IPS-18a (cell line): ENCODE data around the gene KAT2B.
"Not testable (repeated sequence)": the region's sequence is repeated elsewhere in the genome, so short reads cannot be mapped to it uniquely, and the experiment has no call there.

Experiments
- H3K27ac ChIP-seq: one replicate; pipeline ENCODE4 v1.5.1; 2013; ENCODE audit warnings: low read length
- H3K27me3 ChIP-seq: one replicate; pipeline ENCODE4 v1.6.1; 2013; ENCODE audit warnings: mild to moderate bottlenecking, low read length; ENCODE audit not compliant: control insufficient read depth, insufficient read depth
- H3K36me3 ChIP-seq: one replicate; pipeline ENCODE4 v1.6.1; 2013; ENCODE audit warnings: low read depth, low read length; ENCODE audit not compliant: control insufficient read depth
- H3K4me1 ChIP-seq: one replicate; pipeline ENCODE4 v1.6.1; 2013; ENCODE audit warnings: low read depth, low read length; ENCODE audit not compliant: control insufficient read depth
- H3K4me3 ChIP-seq: one replicate; pipeline ENCODE4 v1.5.1; 2013; ENCODE audit warnings: low read length
- H3K9ac ChIP-seq: one replicate; pipeline ENCODE4 v1.6.1; 2013; ENCODE audit warnings: mild to moderate bottlenecking, low read length, moderate library complexity
- H3K9me3 ChIP-seq: one replicate; pipeline ENCODE4 v1.6.1; 2013; ENCODE audit warnings: low read depth, low read length; ENCODE audit not compliant: control insufficient read depth

KAT2B gene

GRCh38 chr3:20039765-20040547 lies at the start of gene KAT2B:
TSS of gene KAT2B (plus strand) at chr3:20040446. CDS start at chr3:20040478, 32 bp downstream.
- H3K27ac ChIP-seq, result no peak within 1 kb of the TSS

GRCh38 chr3:19994796-19995195 lies 45.5 kb upstream of the KAT2B start:
- Histone ChIP-seq H3K4me3 (no peak overlapping the region), H3K9me3 (no peaks in the 10 kb centered on the region), H3K27me3 (no peaks in the 10 kb centered on the region), H3K9ac (no peak overlapping the region), H3K4me1 (no peaks in the 10 kb centered on the region), H3K36me3 (no peaks in the 10 kb centered on the region), H3K27ac (no peak overlapping the region)

More at GRCh38 chr3:20039765-20040547, at the start of gene KAT2B:
- H3K9ac ChIP-seq, result peak within 1 kb of the TSS; percentile 54
- H3K36me3 ChIP-seq, result no peaks in the 10 kb centered on the region
- H3K9me3 ChIP-seq, result no peaks in the 10 kb centered on the region
- H3K4me3 ChIP-seq, result peak within 1 kb of the TSS; percentile 69
- peaks cover 31% of the 10 kb centered on the region for H3K27me3 ChIP-seq
- H3K4me1 ChIP-seq, result no peaks in the 10 kb centered on the region

DNA sequence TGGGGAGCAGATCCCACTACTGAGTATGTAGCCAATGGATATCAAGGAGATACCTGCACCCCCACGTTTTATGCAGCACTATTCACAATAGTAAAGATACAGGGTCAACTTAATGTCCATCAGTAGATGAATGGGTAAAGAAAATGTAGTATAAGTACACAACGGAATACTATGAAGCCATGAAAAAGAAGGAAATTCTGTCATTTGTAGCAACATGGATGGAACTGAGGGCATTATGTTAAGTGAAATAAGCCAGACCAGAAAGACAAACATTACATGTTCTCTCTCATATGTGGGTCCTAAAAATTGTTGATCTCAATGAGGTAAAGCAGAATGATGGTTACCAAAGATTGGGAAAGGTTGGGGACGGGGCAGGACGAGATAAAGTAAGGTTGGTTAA lies 42.7 kb upstream of the KAT2B start:
- Histone ChIP-seq H3K4me3 (no peak overlapping the region), H3K4me1 (no peaks in the 10 kb centered on the region), H3K36me3 (no peaks in the 10 kb centered on the region), H3K27me3 (no peaks in the 10 kb centered on the region), H3K9ac (no peak overlapping the region), H3K9me3 (no peaks in the 10 kb centered on the region), H3K27ac (no peak overlapping the region)

- Histone ChIP-seq H3K27me3 (no peaks in the 10 kb centered on the region), H3K4me3 (no peak overlapping the region), H3K9me3 (no peaks in the 10 kb centered on the region), H3K27ac (no peak overlapping the region), H3K36me3 (no peaks in the 10 kb centered on the region), H3K9ac (no peak overlapping the region), H3K4me1 (no peaks in the 10 kb centered on the region)
Measured at GRCh38 chr3:20001932-20002331, 38.3 kb upstream of the KAT2B start.

DNA sequence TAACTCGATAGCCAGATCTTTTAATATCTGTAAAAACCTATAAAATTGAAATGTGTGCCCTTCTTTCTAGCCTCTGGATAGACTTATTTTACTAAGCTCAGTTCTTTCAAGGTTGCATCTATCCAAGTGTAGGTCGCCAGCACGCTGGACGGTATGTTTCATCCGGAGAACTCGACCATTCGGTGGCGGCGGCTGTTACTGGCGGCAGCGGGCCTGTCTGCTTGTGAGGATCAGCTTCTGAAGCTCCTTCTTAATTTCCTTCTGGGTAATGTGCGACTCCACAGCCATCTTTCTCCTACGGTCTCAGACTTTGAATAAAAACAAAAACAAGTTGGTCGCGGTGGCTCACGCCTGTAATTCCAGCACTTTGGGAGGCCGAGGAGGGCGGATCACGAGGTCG lies 32.3 kb upstream of the KAT2B start:
- Histone ChIP-seq H3K27me3 (no peaks in the 10 kb centered on the region), H3K4me3 (no peak overlapping the region), H3K9ac (no peak overlapping the region), H3K27ac (no peak overlapping the region), H3K9me3 (no peaks in the 10 kb centered on the region), H3K36me3 (no peaks in the 10 kb centered on the region), H3K4me1 (no peaks in the 10 kb centered on the region)

DNA sequence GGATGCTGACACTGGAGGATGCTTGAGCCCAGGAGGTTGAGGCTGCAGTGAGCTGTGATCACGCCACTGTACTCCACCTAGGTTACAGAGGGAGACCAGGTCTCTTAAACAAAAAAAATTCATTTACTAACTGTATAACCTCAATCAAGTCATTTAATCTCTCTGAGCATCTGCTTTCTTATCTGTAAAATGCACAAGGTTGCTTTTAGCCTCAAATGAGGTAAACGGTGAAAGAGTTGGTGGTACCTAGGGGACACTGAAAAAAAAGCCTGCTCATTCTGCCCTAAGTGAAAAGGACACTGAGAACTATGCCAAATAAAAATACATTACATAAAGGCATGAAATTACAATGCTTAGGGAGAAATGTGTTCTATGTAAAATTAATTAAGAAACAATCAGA lies 31.6 kb upstream of the KAT2B start:
- H3K9me3 ChIP-seq, result no peaks in the 10 kb centered on the region
- no peak overlapping the region for H3K4me3 ChIP-seq
- no peaks in the 10 kb centered on the region for H3K4me1 ChIP-seq
- H3K27ac ChIP-seq, result no peak overlapping the region
- no peaks in the 10 kb centered on the region for H3K36me3 ChIP-seq
- no peak overlapping the region for H3K9ac ChIP-seq
- no peaks in the 10 kb centered on the region for H3K27me3 ChIP-seq

- H3K36me3 ChIP-seq, result no peaks in the 10 kb centered on the region
- H3K27me3 ChIP-seq, result no peaks in the 10 kb centered on the region
Measured at GRCh38 chr3:20012164-20012563, 28.1 kb upstream of the KAT2B start, which contains the start of gene PP2D1. TSS of gene PP2D1 (minus strand) at chr3:20012264. CDS start at chr3:20012072, 192 bp downstream.

GRCh38 chr3:20013396-20013795 lies 26.9 kb upstream of the KAT2B start:
- no peaks in the 10 kb centered on the region for H3K27me3 ChIP-seq
- H3K27ac ChIP-seq, result no peak overlapping the region
- H3K9me3 ChIP-seq, result no peaks in the 10 kb centered on the region
- H3K9ac ChIP-seq, result no peak overlapping the region
- H3K4me1 ChIP-seq, result no peaks in the 10 kb centered on the region
- no peak overlapping the region for H3K4me3 ChIP-seq
- no peaks in the 10 kb centered on the region for H3K36me3 ChIP-seq

More at GRCh38 chr3:20012164-20012563, 28.1 kb upstream of the KAT2B start, which contains the start of gene PP2D1:
- Histone ChIP-seq H3K4me3 (no peak within 1 kb of the TSS), H3K27ac (no peak within 1 kb of the TSS), H3K9me3 (no peaks in the 10 kb centered on the region), H3K4me1 (no peaks in the 10 kb centered on the region), H3K9ac (no peak within 1 kb of the TSS)

GRCh38 chr3:20015525-20015924 lies 24.7 kb upstream of the KAT2B start:
- Histone ChIP-seq H3K4me3 (no peak overlapping the region), H3K36me3 (no peaks in the 10 kb centered on the region), H3K27ac (no peak overlapping the region), H3K9ac (no peak overlapping the region), H3K27me3 (no peaks in the 10 kb centered on the region), H3K9me3 (no peaks in the 10 kb centered on the region), H3K4me1 (no peaks in the 10 kb centered on the region)

- H3K27me3 ChIP-seq, H3K9me3 ChIP-seq, H3K36me3 ChIP-seq, H3K4me3 ChIP-seq, H3K9ac ChIP-seq, H3K4me1 ChIP-seq, H3K27ac ChIP-seq: not testable (repeated sequence)
Measured at GRCh38 chr3:20016076-20016475, 24.2 kb upstream of the KAT2B start.

DNA sequence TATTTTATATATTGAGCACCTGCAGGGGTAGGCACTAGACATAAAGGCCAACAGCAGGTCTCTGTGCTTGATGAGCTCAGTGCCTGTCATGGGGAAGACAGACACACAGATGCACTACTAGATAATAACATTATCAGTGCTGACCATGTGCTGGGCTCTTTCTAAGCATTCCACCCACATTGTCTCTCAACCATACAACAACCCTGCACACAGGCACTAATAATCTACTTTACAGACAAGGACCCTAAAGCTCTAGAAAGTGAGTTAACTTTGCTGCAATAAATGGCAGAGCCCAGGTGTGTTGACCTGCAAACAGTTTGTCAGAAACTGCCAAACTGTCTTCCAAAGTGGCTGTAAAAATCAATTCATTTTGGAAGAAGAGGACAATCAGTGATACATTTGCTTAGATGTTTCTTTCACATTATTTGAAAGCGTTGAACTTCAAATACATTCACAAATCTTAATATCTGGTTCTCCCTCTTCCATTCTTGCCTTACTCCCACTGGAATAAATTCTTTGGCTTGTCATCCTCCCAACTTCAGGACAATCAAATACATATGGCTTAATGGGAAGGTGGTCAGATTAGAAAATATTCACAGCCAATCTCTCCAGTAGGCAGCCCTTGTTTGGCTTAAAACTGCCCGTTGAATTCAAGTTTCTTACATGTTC lies 17.2 kb upstream of the KAT2B start:
- Histone ChIP-seq H3K9ac (no peak overlapping the region), H3K27me3 (no peaks in the 10 kb centered on the region), H3K9me3 (no peaks in the 10 kb centered on the region), H3K36me3 (no peaks in the 10 kb centered on the region), H3K27ac (no peak overlapping the region), H3K4me1 (no peaks in the 10 kb centered on the region), H3K4me3 (no peak overlapping the region)
